Activated CD4-positive, alpha-beta T cell treated with anti-CD3 and anti-CD28 coated beads, Interleukin-2, Interleukin-4, amounts not matched to agents 100 ng/mL and 50 ng/mL, durations not matched to agents 16 hours and 8 hours (primary cell): ENCODE data around the gene PLA2G4F.

Source experiments
- DNase-seq: peaks from one replicate; pipeline ENCODE4 v3.0.0-alpha.2; 2020; ENCODE audit warnings: low spot score

PLA2G4F gene

GRCh38 chr15:42156243-42156922 lies at the start of gene PLA2G4F:
Gene PLA2G4F, minus strand, starts transcription at chr15:42156636. Its CDS starts 87 bp downstream, at chr15:42156549.
- DNase-seq: no peak

- no peak for DNase-seq
Measured at GRCh38 chr15:42203891-42204290, 47.5 kb upstream of the PLA2G4F start.

- DNase-seq: no peak
Measured at GRCh38 chr15:42202653-42203052, 46.2 kb upstream of the PLA2G4F start.

GRCh38 chr15:42201801-42202200 lies 45.4 kb upstream of the PLA2G4F start:
- no peak for DNase-seq

- DNase-seq: no peak
Measured at GRCh38 chr15:42199126-42199525, 42.7 kb upstream of the PLA2G4F start.

- DNase-seq: no peak
Measured at GRCh38 chr15:42198516-42198915, 42.1 kb upstream of the PLA2G4F start.

GRCh38 chr15:42194513-42194912 lies 38.1 kb upstream of the PLA2G4F start:
- DNase-seq: no peak

GRCh38 chr15:42193383-42193782 lies 36.9 kb upstream of the PLA2G4F start:
- peak; percentile 58 for DNase-seq

- DNase-seq: peak; percentile 27
Measured at GRCh38 chr15:42191610-42192346, 35.3 kb upstream of the PLA2G4F start.

GRCh38 chr15:42190370-42190769 lies 33.9 kb upstream of the PLA2G4F start:
- DNase-seq: no peak

- no peak for DNase-seq
Measured at GRCh38 chr15:42185801-42186200, 29.4 kb upstream of the PLA2G4F start.

- no peak for DNase-seq
Measured at GRCh38 chr15:42184736-42185135, 28.3 kb upstream of the PLA2G4F start.

GRCh38 chr15:42184296-42184695 lies 27.9 kb upstream of the PLA2G4F start:
- no peak for DNase-seq

GRCh38 chr15:42182961-42183360 lies 26.5 kb upstream of the PLA2G4F start:
- no peak for DNase-seq

GRCh38 chr15:42182328-42182886 lies 26.0 kb upstream of the PLA2G4F start:
- no peak for DNase-seq

- no peak for DNase-seq
Measured at GRCh38 chr15:42178056-42178455, 21.6 kb upstream of the PLA2G4F start.

GRCh38 chr15:42175671-42176070 lies 19.2 kb upstream of the PLA2G4F start:
- no peak for DNase-seq

GRCh38 chr15:42172475-42172874 lies 16.0 kb upstream of the PLA2G4F start:
- no peak for DNase-seq

GRCh38 chr15:42171795-42172194 lies 15.4 kb upstream of the PLA2G4F start:
- DNase-seq: no peak

- DNase-seq: no peak
Measured at GRCh38 chr15:42171122-42171521, 14.7 kb upstream of the PLA2G4F start.

- DNase-seq: no peak
Measured at GRCh38 chr15:42166225-42166940, 9.9 kb upstream of the PLA2G4F start.

- DNase-seq: no peak
Measured at GRCh38 chr15:42165106-42165505, 8.7 kb upstream of the PLA2G4F start.
